Stimulated activated memory B cell treated with anti-CD40 and anti-IgM and Interleukin-4, amounts not matched to agents 10 μg/mL and 1 μg/mL and 100 μg/mL, for 72 hours (primary cell): ENCODE data around the gene RFPL1.

Source experiments
- ATAC-seq: fragments of 150-1000 bp; cut with Tn5 transposase; 2 replicates; pipeline ENCODE4 v1.10.0; 2021
- H3K27ac Mint-ChIP-seq: one replicate; pipeline ENCODE4 v1.8.0; 2022; ENCODE audit warnings: mild to moderate bottlenecking, mixed read lengths
- H3K27me3 Mint-ChIP-seq: one replicate; pipeline ENCODE4 v1.8.0; 2022; ENCODE audit warnings: mixed read lengths
- H3K36me3 Mint-ChIP-seq: one replicate; pipeline ENCODE4 v1.8.0; 2022; ENCODE audit warnings: mixed read lengths
- H3K4me1 Mint-ChIP-seq: one replicate; pipeline ENCODE4 v1.8.0; 2022; ENCODE audit warnings: mixed read lengths
- H3K4me3 Mint-ChIP-seq: one replicate; pipeline ENCODE4 v1.8.0; 2022; ENCODE audit warnings: mild to moderate bottlenecking, moderate library complexity, mixed read lengths
- H3K9me3 Mint-ChIP-seq: one replicate; pipeline ENCODE4 v1.8.0; 2022; ENCODE audit warnings: mixed read lengths

The RFPL1 gene

GRCh38 chr22:29426476-29426875, 11.9 kb upstream of the RFPL1 start:
- Mint-ChIP-seq H3K27ac (no peak overlapping the region), H3K9me3 (no peaks in the 10 kb centered on the region), H3K4me1 (peaks cover 5% of the 10 kb centered on the region), H3K4me3 (no peak overlapping the region), H3K36me3 (no peaks in the 10 kb centered on the region), H3K27me3 (peaks cover 14% of the 10 kb centered on the region)
- ATAC-seq = no peak

DNA sequence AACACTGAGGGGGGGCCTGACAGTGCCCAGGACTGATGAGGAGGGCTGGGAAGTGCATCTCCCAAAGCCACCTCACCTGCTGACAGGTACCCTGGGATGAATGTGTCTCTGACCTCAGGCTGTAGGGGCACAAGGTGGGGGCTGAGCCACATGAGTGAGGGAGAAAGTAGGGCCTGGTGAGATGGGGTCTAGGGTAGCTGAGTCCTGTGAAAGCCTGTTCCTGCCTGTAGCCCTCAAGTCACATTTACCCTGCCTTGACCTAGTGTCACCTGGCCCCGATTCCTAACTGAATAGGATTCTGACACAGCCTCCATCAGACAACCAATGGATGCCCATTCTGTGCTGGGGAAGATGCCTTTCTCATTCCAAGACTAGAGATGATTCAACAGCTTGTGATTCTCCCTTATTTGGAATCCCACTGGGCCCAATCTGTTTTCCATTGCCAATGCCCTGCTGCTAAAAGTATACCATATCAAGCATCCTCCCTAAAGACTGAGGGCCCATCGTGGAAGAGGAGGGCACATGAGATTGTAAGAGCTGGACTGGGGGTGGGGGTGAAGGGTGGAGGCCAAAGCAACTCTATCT, 11.1 kb upstream of the RFPL1 start:
- Mint-ChIP-seq H3K4me1 (no peaks in the 10 kb centered on the region), H3K27ac (no peak overlapping the region), H3K27me3 (peaks cover 14% of the 10 kb centered on the region), H3K9me3 (no peaks in the 10 kb centered on the region), H3K36me3 (no peaks in the 10 kb centered on the region), H3K4me3 (no peak overlapping the region)
- no peak for ATAC-seq

DNA sequence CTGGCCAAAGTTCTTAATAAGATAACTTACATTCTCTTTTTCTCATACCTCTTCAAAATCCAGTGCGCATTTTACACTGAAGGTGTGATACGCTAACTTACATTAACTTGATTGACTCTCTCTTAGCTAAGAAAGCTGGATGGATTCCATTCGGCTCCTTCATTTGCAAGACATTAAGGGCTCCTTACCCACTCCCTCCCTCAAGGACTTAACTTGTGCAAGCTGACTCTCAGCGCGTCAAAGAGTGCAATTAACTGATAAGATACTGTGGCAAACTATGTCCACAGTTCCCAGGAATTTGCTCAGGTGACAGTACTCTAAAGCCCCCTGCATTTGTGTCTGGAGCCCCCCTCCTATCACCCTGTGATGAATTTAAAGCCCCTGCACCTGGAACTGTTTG, 6.4 kb upstream of the RFPL1 start:
- Mint-ChIP-seq H3K4me1 (no peaks in the 10 kb centered on the region), H3K9me3 (no peaks in the 10 kb centered on the region), H3K27ac (no peak overlapping the region), H3K36me3 (no peaks in the 10 kb centered on the region), H3K27me3 (peaks cover 44% of the 10 kb centered on the region), H3K4me3 (no peak overlapping the region)
- no peak for ATAC-seq

DNA sequence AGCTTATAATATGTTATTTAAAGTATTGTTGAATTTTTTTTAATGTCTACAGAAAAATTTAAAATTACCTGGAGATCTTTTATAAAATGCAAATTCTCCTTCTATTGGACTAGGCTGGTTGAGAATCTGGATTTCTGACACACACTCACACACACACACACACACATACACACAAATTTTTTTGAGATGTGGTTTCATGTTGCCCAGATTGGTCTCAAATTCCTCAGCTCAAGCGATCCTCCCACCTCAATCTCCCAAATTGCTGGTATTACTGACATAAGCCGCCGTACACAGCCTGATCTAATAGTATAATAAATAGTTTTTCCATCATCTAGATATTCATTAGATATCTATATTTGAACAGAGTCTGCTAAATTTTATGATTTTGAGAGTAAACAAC, 4.5 kb upstream of the RFPL1 start:
- Mint-ChIP-seq H3K9me3 (no peaks in the 10 kb centered on the region), H3K36me3 (no peaks in the 10 kb centered on the region), H3K27me3 (peaks cover 39% of the 10 kb centered on the region), H3K27ac (no peak overlapping the region), H3K4me3 (no peak overlapping the region), H3K4me1 (no peaks in the 10 kb centered on the region)
- no peak for ATAC-seq

GRCh38 chr22:29434288-29434687, 4.1 kb upstream of the RFPL1 start:
- H3K27me3 Mint-ChIP-seq = peaks cover 35% of the 10 kb centered on the region
- no peak overlapping the region for H3K27ac Mint-ChIP-seq
- no peak overlapping the region for H3K4me3 Mint-ChIP-seq
- no peaks in the 10 kb centered on the region for H3K9me3 Mint-ChIP-seq
- ATAC-seq = no peak
- H3K36me3 Mint-ChIP-seq = no peaks in the 10 kb centered on the region
- no peaks in the 10 kb centered on the region for H3K4me1 Mint-ChIP-seq

GRCh38 chr22:29435236-29436136, 2.9 kb upstream of the RFPL1 start:
- Mint-ChIP-seq H3K9me3 (no peaks in the 10 kb centered on the region), H3K4me3 (no peak overlapping the region), H3K27ac (no peak overlapping the region), H3K36me3 (no peaks in the 10 kb centered on the region), H3K27me3 (peaks cover 32% of the 10 kb centered on the region), H3K4me1 (no peaks in the 10 kb centered on the region)
- ATAC-seq = no peak

GRCh38 chr22:29442976-29443375, 4.6 kb downstream of the RFPL1 start:
- peaks cover 32% of the 10 kb centered on the region for H3K27me3 Mint-ChIP-seq
- no peak for ATAC-seq
- H3K4me1 Mint-ChIP-seq = no peaks in the 10 kb centered on the region
- H3K9me3 Mint-ChIP-seq = no peaks in the 10 kb centered on the region
- H3K27ac Mint-ChIP-seq = no peak overlapping the region
- H3K36me3 Mint-ChIP-seq = no peaks in the 10 kb centered on the region
- H3K4me3 Mint-ChIP-seq = no peak overlapping the region

DNA sequence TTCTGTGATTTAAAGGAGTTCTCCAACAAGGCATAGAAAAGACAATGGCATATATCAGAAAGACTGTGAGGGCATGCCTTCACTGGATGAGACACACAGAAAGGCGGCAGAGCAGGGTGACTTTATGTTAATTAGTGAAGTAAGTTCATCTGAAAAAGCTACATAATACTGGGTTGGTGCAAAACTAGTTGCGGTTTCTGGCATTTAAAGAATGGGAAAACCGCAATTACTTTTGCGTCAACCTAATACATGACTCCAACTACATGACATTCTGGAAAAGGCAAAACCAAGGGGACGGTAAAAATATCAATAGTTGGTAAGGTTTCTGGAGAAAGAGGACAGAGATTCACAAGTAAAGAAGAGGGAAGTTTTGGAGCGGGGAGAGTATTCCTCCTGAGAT, 5.1 kb downstream of the RFPL1 start:
- Mint-ChIP-seq H3K27ac (no peak overlapping the region), H3K4me1 (no peaks in the 10 kb centered on the region)
- ATAC-seq = no peak

GRCh38 chr22:29443861-29444792, 5.7 kb downstream of the RFPL1 start:
- H3K36me3 Mint-ChIP-seq = no peaks in the 10 kb centered on the region
- H3K4me1 Mint-ChIP-seq = no peaks in the 10 kb centered on the region
- H3K4me3 Mint-ChIP-seq = no peak overlapping the region
- ATAC-seq = no peak
- no peak overlapping the region for H3K27ac Mint-ChIP-seq
- H3K9me3 Mint-ChIP-seq = no peaks in the 10 kb centered on the region
- peaks cover 32% of the 10 kb centered on the region for H3K27me3 Mint-ChIP-seq

More for the DNA sequence above, 5.1 kb downstream of the RFPL1 start:
- Mint-ChIP-seq H3K9me3 (no peaks in the 10 kb centered on the region), H3K4me3 (no peak overlapping the region), H3K36me3 (no peaks in the 10 kb centered on the region), H3K27me3 (peaks cover 32% of the 10 kb centered on the region)

- Mint-ChIP-seq H3K27ac (no peak overlapping the region), H3K4me3 (no peak overlapping the region), H3K9me3 (no peaks in the 10 kb centered on the region), H3K36me3 (no peaks in the 10 kb centered on the region), H3K27me3 (peaks cover 30% of the 10 kb centered on the region), H3K4me1 (no peaks in the 10 kb centered on the region)
- no peak for ATAC-seq
Measured at GRCh38 chr22:29445508-29445907, 7.1 kb downstream of the RFPL1 start.

DNA sequence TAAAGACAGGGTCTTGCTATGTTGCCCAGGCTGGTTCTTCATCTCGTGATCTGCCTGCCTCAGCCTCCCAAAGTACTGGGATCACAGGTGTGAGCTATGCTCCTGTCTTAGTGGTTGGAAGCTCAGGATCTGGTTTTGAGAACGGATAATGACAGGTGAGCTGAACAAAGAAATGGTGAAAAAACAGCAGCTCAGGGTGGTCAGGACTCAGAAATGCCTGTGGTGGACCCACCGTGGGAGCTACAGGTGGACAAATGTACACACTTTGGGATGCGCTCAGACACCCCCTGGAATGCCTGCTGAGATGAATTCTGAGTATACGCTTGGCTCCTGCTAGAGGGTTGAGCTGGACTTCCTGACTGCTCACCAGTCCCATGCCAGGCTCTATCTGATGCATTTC, 9.5 kb downstream of the RFPL1 start:
- Mint-ChIP-seq H3K27ac (no peak overlapping the region), H3K4me3 (no peak overlapping the region), H3K9me3 (no peaks in the 10 kb centered on the region), H3K4me1 (peaks cover 7% of the 10 kb centered on the region), H3K36me3 (no peaks in the 10 kb centered on the region), H3K27me3 (peaks cover 10% of the 10 kb centered on the region)
- ATAC-seq = no peak

DNA sequence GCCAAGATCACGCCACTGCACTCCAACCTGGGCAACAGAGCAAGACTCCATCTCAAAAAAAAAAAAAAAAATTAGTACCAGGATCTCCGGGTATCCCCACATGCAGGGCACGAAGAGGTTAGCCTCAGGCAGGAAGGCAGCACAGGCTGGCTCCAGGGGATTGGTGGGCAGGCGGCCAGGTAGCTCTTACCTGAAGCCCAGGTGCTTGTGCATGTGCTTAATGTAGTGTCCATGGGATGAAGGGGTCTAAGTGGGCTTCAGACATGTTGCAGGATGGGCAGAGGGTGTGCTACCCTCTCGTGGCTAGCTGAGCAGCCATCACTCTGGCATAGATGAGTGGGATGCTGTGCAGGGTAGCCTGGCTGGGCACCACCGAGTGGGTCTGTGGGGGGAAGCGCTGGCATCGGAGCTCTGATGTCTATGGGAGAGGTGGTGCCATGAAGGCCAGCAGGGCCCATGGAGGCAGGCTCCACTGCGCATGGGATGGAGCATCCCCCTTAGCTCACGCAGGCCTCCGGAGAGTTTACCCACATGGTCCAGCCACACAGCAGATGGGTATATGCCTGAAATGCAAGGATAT, 11.0 kb downstream of the RFPL1 start:
- no peak overlapping the region for H3K4me3 Mint-ChIP-seq
- H3K36me3 Mint-ChIP-seq = no peaks in the 10 kb centered on the region
- peaks cover 7% of the 10 kb centered on the region for H3K4me1 Mint-ChIP-seq
- ATAC-seq = no peak
- H3K27ac Mint-ChIP-seq = no peak overlapping the region
- H3K9me3 Mint-ChIP-seq = no peaks in the 10 kb centered on the region
- no peaks in the 10 kb centered on the region for H3K27me3 Mint-ChIP-seq

GRCh38 chr22:29450222-29450621, 11.8 kb downstream of the RFPL1 start:
- Mint-ChIP-seq H3K27ac (no peak overlapping the region), H3K36me3 (no peaks in the 10 kb centered on the region)

DNA sequence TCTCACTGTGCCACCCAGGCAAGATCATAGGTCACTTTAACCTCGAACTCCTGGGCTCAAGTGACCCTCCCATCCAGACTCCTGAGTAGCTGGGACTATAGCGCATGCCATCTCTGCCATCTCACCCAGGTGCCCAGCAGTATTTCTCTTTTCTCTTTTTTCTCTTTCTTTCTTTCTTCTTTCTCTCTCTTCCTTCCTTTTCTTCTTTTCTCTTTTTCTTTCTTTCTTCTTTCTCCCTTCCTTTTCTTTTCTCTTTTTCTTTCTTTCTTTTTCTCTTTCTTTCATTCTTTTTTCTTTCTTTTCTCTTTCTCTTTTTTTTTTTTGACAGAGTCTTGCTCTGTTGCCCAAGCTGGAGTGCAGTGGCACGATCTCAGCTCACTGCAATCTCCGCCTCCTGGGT, 13.5 kb downstream of the RFPL1 start:
- H3K27ac Mint-ChIP-seq = no peak overlapping the region
- no peaks in the 10 kb centered on the region for H3K27me3 Mint-ChIP-seq
- H3K4me3 Mint-ChIP-seq = no peak overlapping the region
- ATAC-seq = no peak
- H3K9me3 Mint-ChIP-seq = no peaks in the 10 kb centered on the region
- no peaks in the 10 kb centered on the region for H3K36me3 Mint-ChIP-seq
- peaks cover 7% of the 10 kb centered on the region for H3K4me1 Mint-ChIP-seq

More at GRCh38 chr22:29450222-29450621, 11.8 kb downstream of the RFPL1 start:
- Mint-ChIP-seq H3K27me3 (no peaks in the 10 kb centered on the region), H3K4me3 (no peak overlapping the region), H3K4me1 (peaks cover 7% of the 10 kb centered on the region), H3K9me3 (no peaks in the 10 kb centered on the region)
- no peak for ATAC-seq

DNA sequence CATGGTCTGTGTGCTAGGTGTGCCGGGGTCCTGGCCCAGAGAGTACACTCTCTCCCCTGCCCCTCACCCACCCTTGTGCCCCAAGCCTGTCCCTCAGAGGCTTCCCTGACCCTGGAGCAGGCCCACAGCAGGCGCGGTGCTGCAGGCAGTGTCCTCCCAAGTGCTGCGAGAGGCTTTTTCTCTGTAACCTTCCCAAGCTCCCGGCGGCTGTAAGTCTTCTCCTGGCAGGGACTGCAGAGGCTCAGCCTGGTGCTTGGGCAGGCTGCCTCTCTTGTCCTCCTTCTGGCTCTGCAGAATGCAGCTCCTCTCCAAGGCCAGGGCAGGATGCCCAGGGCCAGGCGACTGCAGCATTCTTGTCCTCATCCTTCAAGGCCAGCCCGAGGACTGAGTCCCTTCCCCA, 15.9 kb downstream of the RFPL1 start:
- Mint-ChIP-seq H3K27ac (no peak overlapping the region), H3K36me3 (no peaks in the 10 kb centered on the region), H3K4me1 (peaks cover 13% of the 10 kb centered on the region), H3K4me3 (no peak overlapping the region), H3K27me3 (no peaks in the 10 kb centered on the region), H3K9me3 (no peaks in the 10 kb centered on the region)
- no peak for ATAC-seq
